Esophagus squamous epithelium (tissue), 4 donors: ENCODE data around the gene KRT39.

ENCODE experiments used
- POLR2A ChIP-seq, 4 donors: fragments of 450-650 bp; IDR thresholded peaks; one replicate each; pipeline ENCODE4 v1.6.1; 2017; ENCODE audit warnings: antibody characterized with exemption in 4 of 4, mild to moderate bottlenecking in 4 of 4, moderate library complexity in 3 of 4
- TF ChIP-seq, protein P1 (sequence below), 6 experiments: fragments of 450-650 bp in 4 of 6; fragments of 200-600 bp in 2 of 6; sonication (generic) in 2 of 6; IDR thresholded peaks; one replicate each; pipeline ENCODE4 v1.5.1; 2016 to 2019; ENCODE audit warnings: antibody characterized with exemption in 6 of 6, mild to moderate bottlenecking in 4 of 6, moderate library complexity in 4 of 6

- TF ChIP-seq, protein P1, sequence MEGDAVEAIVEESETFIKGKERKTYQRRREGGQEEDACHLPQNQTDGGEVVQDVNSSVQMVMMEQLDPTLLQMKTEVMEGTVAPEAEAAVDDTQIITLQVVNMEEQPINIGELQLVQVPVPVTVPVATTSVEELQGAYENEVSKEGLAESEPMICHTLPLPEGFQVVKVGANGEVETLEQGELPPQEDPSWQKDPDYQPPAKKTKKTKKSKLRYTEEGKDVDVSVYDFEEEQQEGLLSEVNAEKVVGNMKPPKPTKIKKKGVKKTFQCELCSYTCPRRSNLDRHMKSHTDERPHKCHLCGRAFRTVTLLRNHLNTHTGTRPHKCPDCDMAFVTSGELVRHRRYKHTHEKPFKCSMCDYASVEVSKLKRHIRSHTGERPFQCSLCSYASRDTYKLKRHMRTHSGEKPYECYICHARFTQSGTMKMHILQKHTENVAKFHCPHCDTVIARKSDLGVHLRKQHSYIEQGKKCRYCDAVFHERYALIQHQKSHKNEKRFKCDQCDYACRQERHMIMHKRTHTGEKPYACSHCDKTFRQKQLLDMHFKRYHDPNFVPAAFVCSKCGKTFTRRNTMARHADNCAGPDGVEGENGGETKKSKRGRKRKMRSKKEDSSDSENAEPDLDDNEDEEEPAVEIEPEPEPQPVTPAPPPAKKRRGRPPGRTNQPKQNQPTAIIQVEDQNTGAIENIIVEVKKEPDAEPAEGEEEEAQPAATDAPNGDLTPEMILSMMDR (IDR thresholded peaks at IDR 0.05) = peak; percentile 32 to 81 (median 67)
- no peak for TF ChIP-seq POLR2A (IDR thresholded peaks at IDR 0.05)
These were observed 2.9 kb downstream of the KRT39 start for GRCh38 chr17:40963838-40964237.
